ENCODE measurements around the gene CALCOCO1. TPM values are rescaled to one million over a fixed set of nuclear protein-coding genes. Genes with fewer than 3 reads are reported as not detected.

CALCOCO1 gene
- total RNA-seq, 1 donor: 167 TPM

- no peak overlapping the region for H3K4me2 ChIP-seq (ENCODE audit: insufficient read depth, low read length)
- peaks cover 21% of the 10 kb centered on the region for H3K36me3 ChIP-seq (ENCODE audit: insufficient read depth, low read length)
- no peak overlapping the region for H2AFZ ChIP-seq (ENCODE audit: low read length)
- DNase-seq (ENCODE audit: insufficient read length, low spot score, missing footprints): no peak
- peaks cover 4% of the 10 kb centered on the region for H4K20me1 ChIP-seq (ENCODE audit: insufficient read depth, low read length)
- H3K9me3 ChIP-seq (ENCODE audit: low read depth, low read length): no peaks in the 10 kb centered on the region
- H3K79me2 ChIP-seq (ENCODE audit: insufficient read depth, low read length): no peaks in the 10 kb centered on the region
- H3K27me3 ChIP-seq (ENCODE audit: insufficient read depth, low read length): peaks cover 32% of the 10 kb centered on the region
- H3K4me3 ChIP-seq (ENCODE audit: insufficient read depth, low read length): no peak overlapping the region
- TF ChIP-seq CTCF (IDR thresholded peaks at IDR 0.05; ENCODE audit: extremely low read depth, low read depth, low read length): no peak
- no peak overlapping the region for H3K27ac ChIP-seq (ENCODE audit: low read depth, low read length)
- H3K4me1 ChIP-seq (ENCODE audit: insufficient read depth, low read length): no peaks in the 10 kb centered on the region
Observed at GRCh38 chr12:53710091-53710490, 17.2 kb downstream of the CALCOCO1 start.

- H3K9me3 ChIP-seq (ENCODE audit: low read depth, low read length): no peaks in the 10 kb centered on the region
- H3K4me2 ChIP-seq (ENCODE audit: insufficient read depth, low read length): no peak overlapping the region
- H3K4me1 ChIP-seq (ENCODE audit: insufficient read depth, low read length): no peaks in the 10 kb centered on the region
- no peak overlapping the region for H3K4me3 ChIP-seq (ENCODE audit: insufficient read depth, low read length)
- no peak overlapping the region for H3K27ac ChIP-seq (ENCODE audit: low read depth, low read length)
- no peak overlapping the region for H2AFZ ChIP-seq (ENCODE audit: low read length)
- H4K20me1 ChIP-seq (ENCODE audit: insufficient read depth, low read length): peaks cover 4% of the 10 kb centered on the region
- H3K79me2 ChIP-seq (ENCODE audit: insufficient read depth, low read length): no peaks in the 10 kb centered on the region
- H3K27me3 ChIP-seq (ENCODE audit: insufficient read depth, low read length): peaks cover 32% of the 10 kb centered on the region
- H3K36me3 ChIP-seq (ENCODE audit: insufficient read depth, low read length): peaks cover 17% of the 10 kb centered on the region
- DNase-seq (ENCODE audit: insufficient read length, low spot score, missing footprints): no peak
- TF ChIP-seq CTCF (IDR thresholded peaks at IDR 0.05; ENCODE audit: extremely low read depth, low read depth, low read length): no peak
Observed at GRCh38 chr12:53709671-53710070, 17.6 kb downstream of the CALCOCO1 start.

- Histone ChIP-seq H3K27ac (ENCODE audit: low read depth, low read length) (no peak overlapping the region), H3K4me2 (ENCODE audit: insufficient read depth, low read length) (no peak overlapping the region), H2AFZ (ENCODE audit: low read length) (no peak overlapping the region), H3K36me3 (ENCODE audit: insufficient read depth, low read length) (no peaks in the 10 kb centered on the region), H3K4me1 (ENCODE audit: insufficient read depth, low read length) (peaks cover 4% of the 10 kb centered on the region), H3K79me2 (ENCODE audit: insufficient read depth, low read length) (no peaks in the 10 kb centered on the region), H3K4me3 (ENCODE audit: insufficient read depth, low read length) (no peak overlapping the region), H3K9me3 (ENCODE audit: low read depth, low read length) (no peaks in the 10 kb centered on the region), H4K20me1 (ENCODE audit: insufficient read depth, low read length) (peaks cover 4% of the 10 kb centered on the region), H3K27me3 (ENCODE audit: insufficient read depth, low read length) (peaks cover 34% of the 10 kb centered on the region)
- TF ChIP-seq CTCF (IDR thresholded peaks at IDR 0.05; ENCODE audit: extremely low read depth, low read depth, low read length): no peak
- DNase-seq (ENCODE audit: insufficient read length, low spot score, missing footprints): no peak
Observed at GRCh38 chr12:53706080-53706479, 21.2 kb downstream of the CALCOCO1 start.

- H3K27me3 ChIP-seq (ENCODE audit: insufficient read depth, low read length): peaks cover 42% of the 10 kb centered on the region
- no peak for DNase-seq (ENCODE audit: insufficient read length, low spot score, missing footprints)
- H3K79me2 ChIP-seq (ENCODE audit: insufficient read depth, low read length): no peaks in the 10 kb centered on the region
- H3K9me3 ChIP-seq (ENCODE audit: low read depth, low read length): no peaks in the 10 kb centered on the region
- peaks cover 4% of the 10 kb centered on the region for H3K4me1 ChIP-seq (ENCODE audit: insufficient read depth, low read length)
- no peak overlapping the region for H2AFZ ChIP-seq (ENCODE audit: low read length)
- no peak overlapping the region for H3K4me3 ChIP-seq (ENCODE audit: insufficient read depth, low read length)
- H3K36me3 ChIP-seq (ENCODE audit: insufficient read depth, low read length): no peaks in the 10 kb centered on the region
- H4K20me1 ChIP-seq (ENCODE audit: insufficient read depth, low read length): no peaks in the 10 kb centered on the region
- H3K27ac ChIP-seq (ENCODE audit: low read depth, low read length): no peak overlapping the region
- no peak overlapping the region for H3K4me2 ChIP-seq (ENCODE audit: insufficient read depth, low read length)
- no peak for TF ChIP-seq CTCF (IDR thresholded peaks at IDR 0.05; ENCODE audit: extremely low read depth, low read depth, low read length)
Observed at GRCh38 chr12:53703756-53704155, 23.5 kb downstream of the CALCOCO1 start.
